Motor neuron (in vitro differentiated cells): ENCODE measurements around the gene BRINP1. TPM values are rescaled to one million over a fixed set of nuclear protein-coding genes. Genes with fewer than 3 reads are reported as not detected.

ENCODE experiments used
- ATAC-seq, 8 experiments: fragments of 200-7000 bp; cut with Tn5 transposase; replicated peaks in 6 of 8; 2 replicates each; pipeline ENCODE4 v1.8.0; 2021; ENCODE audit warnings: mild to moderate bottlenecking in 8 of 8, moderate library complexity in 8 of 8
- H3K27ac ChIP-seq, 2 donors: fragments of 250-450 bp; sonication (Bioruptor Pico); 2 replicates each; pipeline ENCODE4 v1.9.0; 2021; ENCODE audit warnings: antibody characterized with exemption in 2 of 2, mild to moderate bottlenecking in 2 of 2, moderate library complexity in 1 of 2
- H3K4me1 ChIP-seq, 2 donors: fragments of 250-450 bp; sonication (Bioruptor Pico); replicated peaks in 1 of 2; 2 replicates each; pipeline ENCODE4 v1.6.1; 2021; ENCODE audit warnings: antibody characterized with exemption in 2 of 2, mild to moderate bottlenecking in 2 of 2, moderate library complexity in 1 of 2
- H3K4me3 ChIP-seq, 5 donors: fragments of 250-450 bp; sonication (Bioruptor Pico); 2 replicates each; pipeline ENCODE4 v1.9.0; 2021; ENCODE audit warnings: antibody characterized with exemption in 5 of 5, mild to moderate bottlenecking in 5 of 5, moderate library complexity in 4 of 5
- WGBS, 10 experiments: fragments of 450-650 bp; shearing (Covaris generic); methylation state at CpG; one replicate each; pipeline ENCODE4 v1.0.0; 2022; 5-methylcytosine and 5-hydroxymethylcytosine counted together
- in situ Hi-C, 9 experiments: fragments of 400-800 bp; cut with MboI; loops; one replicate each; pipeline ENCODE4 v1.15.0; 2021; ENCODE audit warnings: low sequenced_read_pairs in 9 of 9, low pct_unique_long_range_greater_than_20kb in 2 of 9; ENCODE audit not compliant: unreplicated experiment in 9 of 9
- total RNA-seq, 8 experiments: library from RNA; unstranded; fragments of 300-600 nt; gene quantifications; 2 replicates each; pipeline versions ENCODE4 v1.2.3 to v1.2.4, GENCODE V29; 2022

The BRINP1 gene
- total RNA-seq, 8 experiments from 2014 or later, result 4.5 to 43.6 (median 13.1) TPM

DNA sequence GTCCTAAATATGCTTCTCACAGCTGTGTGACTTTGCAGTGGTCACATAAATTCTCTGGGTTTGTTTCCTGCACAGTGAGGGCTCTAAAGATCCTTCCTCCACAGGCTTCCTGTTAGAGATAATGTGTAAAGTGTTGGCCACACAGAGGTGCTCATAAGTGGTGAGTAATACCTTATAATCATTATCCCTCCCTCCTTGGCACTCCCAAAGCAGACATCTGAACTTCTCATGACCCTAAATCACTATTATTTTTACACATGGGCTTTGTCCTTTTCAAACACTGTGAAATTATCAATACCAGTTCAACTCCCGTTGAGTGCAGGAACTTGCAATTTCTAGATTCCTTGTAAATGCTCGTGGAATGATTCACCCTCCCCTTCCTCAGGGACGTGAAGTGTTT is 100.2 kb downstream of the BRINP1 start:
- in situ Hi-C loops, result no loop called here
- H3K4me1 ChIP-seq, result no peaks in the 10 kb centered on the region
- no peak overlapping the region for H3K4me3 ChIP-seq
- H3K27ac ChIP-seq, result no peak overlapping the region
- 10 to 92% (median 70%) methylated on average over 1 to 3 of the region's 3 CpGs for WGBS, 10 experiments
- ATAC-seq, result peak in 1 of 8 experiments; percentile 66

DNA sequence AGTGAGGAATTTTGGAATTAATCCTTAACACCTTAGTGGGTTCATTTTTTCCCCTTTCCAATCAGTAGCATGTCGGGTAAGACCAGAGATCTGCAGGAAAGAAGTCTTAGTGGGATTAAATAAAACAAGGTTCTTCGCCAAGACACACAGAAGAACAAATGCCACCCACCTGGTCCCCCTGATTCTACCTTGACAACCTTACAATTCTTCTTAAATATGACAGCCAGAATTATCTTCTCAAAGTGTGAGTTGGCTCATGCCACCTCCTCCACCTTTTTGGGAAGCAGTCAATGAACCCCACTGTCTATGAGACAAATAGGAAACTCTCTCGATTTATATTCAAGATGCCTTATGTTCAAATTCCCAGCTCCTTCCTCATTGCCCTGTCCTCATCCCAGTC is 105.1 kb downstream of the BRINP1 start:
- no peak overlapping the region for H3K27ac ChIP-seq
- ATAC-seq, result no peak
- 33 to 100% (median 80%) methylated on average over 1 to 3 of the region's 3 CpGs; no CpG with 5 or more reads in 3 of the 10 experiments for WGBS, 10 experiments
- H3K4me1 ChIP-seq, result no peaks in the 10 kb centered on the region
- no peak overlapping the region for H3K4me3 ChIP-seq
- in situ Hi-C loops, result no loop called here

DNA sequence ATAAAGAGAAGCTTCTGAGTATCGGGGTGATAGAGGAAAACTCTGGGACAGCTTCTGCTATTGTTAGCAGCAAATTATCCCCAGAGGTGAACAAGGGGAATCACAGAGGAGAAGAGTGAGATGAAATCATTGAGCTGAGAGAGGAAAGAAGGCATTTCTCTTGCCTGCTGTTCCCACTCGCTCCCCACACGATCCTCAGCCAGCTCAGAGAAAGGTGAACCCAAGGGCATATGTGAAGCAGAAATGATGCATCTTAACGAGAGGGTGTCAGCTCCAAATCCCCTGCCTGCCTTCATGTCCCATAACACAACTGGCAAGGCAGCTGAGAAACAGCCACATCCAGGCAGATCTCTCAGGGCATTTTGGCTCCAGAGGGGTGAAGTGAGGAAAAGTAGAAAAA is 111.6 kb downstream of the BRINP1 start:
- peak in 5 of 8 experiments; percentile 26 to 79 (median 70) for ATAC-seq
- in situ Hi-C loops, result no loop called here

DNA sequence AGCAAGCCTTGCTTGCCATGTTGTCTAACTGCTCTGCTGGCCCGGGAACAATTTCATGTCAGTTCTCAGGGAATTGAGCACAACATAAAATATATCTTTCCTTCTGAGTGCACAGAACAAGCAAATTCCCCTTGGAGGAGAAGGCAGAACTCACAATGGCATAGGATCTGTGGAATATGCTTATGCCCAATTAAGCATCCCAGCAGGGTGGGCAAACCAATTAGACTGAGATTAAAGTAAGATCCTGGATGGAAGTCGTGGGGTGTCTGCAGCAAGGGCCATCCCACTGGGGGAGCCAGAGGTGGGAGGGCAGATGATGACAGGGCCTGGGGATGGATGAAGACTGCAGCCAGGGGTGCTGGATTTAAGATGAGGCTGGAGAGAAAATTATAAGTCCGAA is 114.1 kb downstream of the BRINP1 start:
- Histone ChIP-seq H3K4me1 (peaks cover 13 to 14% of the 10 kb centered on the region in 2 donors), H3K4me3 (no peak overlapping the region), H3K27ac (no peak overlapping the region)
- no peak for ATAC-seq
- in situ Hi-C loops, result no loop called here
- 0 to 100% (median 67%) methylated on average over 1 to 3 of the region's 3 CpGs; no CpG with 5 or more reads in 2 of the 10 experiments for WGBS, 10 experiments

More for the DNA sequence above, 111.6 kb downstream of the BRINP1 start:
- Histone ChIP-seq H3K4me1 (peaks cover 8% of the 10 kb centered on the region in 2 donors), H3K4me3 (no peak overlapping the region), H3K27ac (peak overlapping the region in 1 of 2 donors; percentile 3)
- WGBS, 10 experiments, result 12 to 78% (median 67%) methylated on average over 1 to 4 of the region's 4 CpGs; no CpG with 5 or more reads in 5 of the 10 experiments

DNA sequence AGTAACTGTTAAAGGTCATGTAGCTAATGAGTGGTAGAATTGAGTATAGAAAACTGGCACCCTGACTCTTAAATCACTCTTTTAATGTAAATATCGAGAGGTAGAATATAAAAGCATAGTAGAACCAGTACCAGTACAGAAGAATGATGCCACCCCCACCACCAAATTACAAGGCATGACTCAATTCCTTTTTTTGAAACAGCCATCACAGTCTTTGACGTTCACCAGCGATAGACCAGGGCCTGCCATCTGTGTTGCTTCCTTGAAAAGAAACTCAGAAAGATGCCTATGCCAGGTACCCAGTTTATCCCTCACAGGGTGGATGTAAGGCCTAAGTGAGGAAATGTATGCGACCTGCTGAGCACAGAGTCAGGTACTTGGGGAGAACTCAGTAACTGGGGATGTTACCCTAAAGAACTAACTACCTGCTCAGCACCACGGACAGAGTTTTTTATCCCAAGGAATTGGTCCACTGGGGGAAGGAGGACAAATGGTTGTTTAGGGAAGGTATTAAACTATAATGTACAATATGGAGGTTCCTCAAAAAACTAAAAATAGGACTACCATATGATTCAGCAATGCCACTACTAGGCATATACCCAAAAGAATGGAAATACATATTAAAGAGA is 116.5 kb downstream of the BRINP1 start:
- Histone ChIP-seq H3K27ac (no peak overlapping the region), H3K4me1 (peaks cover 10 to 14% of the 10 kb centered on the region in 2 donors), H3K4me3 (no peak overlapping the region)
- WGBS, 10 experiments, result 0 to 93% (median 67%) methylated on average over 1 to 5 of the region's 5 CpGs; no CpG with 5 or more reads in 1 of the 10 experiments
- in situ Hi-C loops, result no loop called here
- ATAC-seq, result no peak

- H3K4me3 ChIP-seq, result no peak overlapping the region
- H3K4me1 ChIP-seq, result peaks cover 4 to 6% of the 10 kb centered on the region in 2 donors
- no peak for ATAC-seq
- no peak overlapping the region for H3K27ac ChIP-seq
- in situ Hi-C loops, result no loop called here
- 20 to 89% (median 60%) methylated on average over 1 to 5 of the region's 5 CpGs; no CpG with 5 or more reads in 1 of the 10 experiments for WGBS, 10 experiments
Observed at GRCh38 chr9:119251936-119252335, 117.3 kb downstream of the BRINP1 start.

GRCh38 chr9:119250730-119251129 is 118.5 kb downstream of the BRINP1 start:
- Histone ChIP-seq H3K4me3 (no peak overlapping the region), H3K27ac (no peak overlapping the region), H3K4me1 (peaks cover 4 to 6% of the 10 kb centered on the region in 2 donors)
- in situ Hi-C loops, result no loop called here
- 7 to 58% (median 22%) methylated on average over 2 to 4 of the region's 4 CpGs; no CpG with 5 or more reads in 2 of the 10 experiments for WGBS, 10 experiments
- peak in 5 of 8 experiments; percentile 36 to 75 (median 53) for ATAC-seq

- H3K27ac ChIP-seq, result no peak overlapping the region
- in situ Hi-C loops, result loop anchor here in 1 of 9 experiments (25.0 kb wide), 1 partner anchor 103 kb away; no protein-coding TSS in a partner anchor
- H3K4me1 ChIP-seq, result no peaks in the 10 kb centered on the region
- H3K4me3 ChIP-seq, result no peak overlapping the region
- WGBS, 10 experiments, result 3 to 92% (median 70%) methylated on average over 1 to 4 of the region's 4 CpGs; no CpG with 5 or more reads in 2 of the 10 experiments
- no peak for ATAC-seq
Observed at GRCh38 chr9:119240546-119240945, 128.7 kb downstream of the BRINP1 start.

DNA sequence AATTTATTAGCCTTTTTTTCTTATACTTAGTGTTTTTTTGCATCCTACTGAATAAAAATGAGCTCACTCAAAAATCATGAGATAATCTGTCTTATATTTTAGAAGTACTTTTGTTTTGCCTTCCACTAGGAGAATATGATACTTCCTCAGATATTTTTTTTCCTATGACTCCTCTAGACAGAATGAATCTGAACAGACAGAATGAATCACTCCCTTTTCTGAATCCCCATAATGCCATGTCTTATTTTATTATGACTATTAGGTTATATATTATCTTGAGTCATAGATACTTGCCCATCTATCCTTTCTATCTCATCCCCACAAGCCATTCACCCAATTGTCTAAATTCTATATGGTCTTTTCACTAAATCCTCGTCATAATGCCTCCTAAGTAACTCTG is 134.6 kb downstream of the BRINP1 start:
- H3K4me1 ChIP-seq, result no peaks in the 10 kb centered on the region
- in situ Hi-C loops, result loop anchor here in 1 of 9 experiments (25.0 kb wide), 1 partner anchor 97 kb away; no protein-coding TSS in a partner anchor

GRCh38 chr9:119227422-119227821 is 141.8 kb downstream of the BRINP1 start:
- Histone ChIP-seq H3K27ac (no peak overlapping the region), H3K4me1 (no peaks in the 10 kb centered on the region), H3K4me3 (no peak overlapping the region)
- peak in 4 of 8 experiments; percentile 32 to 70 (median 42) for ATAC-seq
- in situ Hi-C loops, result loop anchor here in 1 of 9 experiments (25.0 kb wide), 1 partner anchor 90 kb away; no protein-coding TSS in a partner anchor
- 0 to 70% (median 63%) methylated on average over 1 to 3 of the region's 3 CpGs; no CpG with 5 or more reads in 3 of the 10 experiments for WGBS, 10 experiments

More for the DNA sequence above, 134.6 kb downstream of the BRINP1 start:
- Histone ChIP-seq H3K27ac (no peak overlapping the region), H3K4me3 (no peak overlapping the region)
- ATAC-seq, result no peak
- WGBS, 10 experiments, result 14 to 83% (median 80%) methylated on average over 1 of the region's 1 CpG; no CpG with 5 or more reads in 6 of the 10 experiments

- Histone ChIP-seq H3K4me1 (peaks cover 0 to 20% of the 10 kb centered on the region in 2 donors), H3K4me3 (no peak overlapping the region), H3K27ac (no peak overlapping the region)
- WGBS, 10 experiments, result 68 to 95% (median 71%) methylated on average over 1 to 2 of the region's 2 CpGs; no CpG with 5 or more reads in 5 of the 10 experiments
- no peak for ATAC-seq
- in situ Hi-C loops, result no loop called here
Observed at GRCh38 chr9:119224431-119224830, 144.8 kb downstream of the BRINP1 start.

DNA sequence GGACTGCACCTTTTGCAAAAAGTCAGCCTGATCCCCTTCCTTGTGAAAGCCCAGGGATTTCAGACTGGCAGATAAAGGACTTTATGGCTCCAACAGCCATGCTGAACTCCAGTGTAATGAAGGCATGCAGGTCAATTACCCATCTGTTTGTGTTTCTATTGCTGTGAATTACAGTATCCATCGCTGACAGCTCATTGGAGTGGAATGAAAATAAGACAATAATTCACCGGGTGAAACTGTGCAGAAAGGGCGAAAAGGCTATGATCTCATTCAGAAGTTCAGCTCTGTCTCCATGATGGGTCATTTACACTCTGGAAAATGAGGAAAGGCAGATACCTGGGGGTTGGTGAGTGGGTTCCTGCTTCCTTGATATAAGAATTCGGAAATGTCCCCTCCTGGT is 148.0 kb downstream of the BRINP1 start:
- peak in 5 of 8 experiments; percentile 75 to 95 (median 92) for ATAC-seq
- in situ Hi-C loops, result no loop called here
- H3K4me3 ChIP-seq, result no peak overlapping the region
- peak overlapping the region in 1 of 2 donors; percentile 50 for H3K27ac ChIP-seq
- H3K4me1 ChIP-seq, result peaks cover 18 to 37% of the 10 kb centered on the region in 2 donors
- 25 to 64% (median 58%) methylated on average over 1 to 3 of the region's 4 CpGs; no CpG with 5 or more reads in 5 of the 10 experiments for WGBS, 10 experiments

- in situ Hi-C loops, result no loop called here
- Histone ChIP-seq H3K4me3 (no peak overlapping the region), H3K4me1 (peaks cover 25 to 47% of the 10 kb centered on the region in 2 donors), H3K27ac (no peak overlapping the region)
- 17 to 100% (median 80%) methylated on average over 1 to 7 of the region's 7 CpGs; no CpG with 5 or more reads in 1 of the 10 experiments for WGBS, 10 experiments
- ATAC-seq, result no peak
Observed at GRCh38 chr9:119218293-119218692, 150.9 kb downstream of the BRINP1 start.
